Measurements from ENCODE around the gene ITPRIPL2. TPM values are rescaled to one million over a fixed set of nuclear protein-coding genes. Genes with fewer than 3 reads are reported as not detected.

Gene ITPRIPL2
- polyA plus RNA-seq, 5 donors: 21.1 to 31.5 (median 25.1) TPM

DNA sequence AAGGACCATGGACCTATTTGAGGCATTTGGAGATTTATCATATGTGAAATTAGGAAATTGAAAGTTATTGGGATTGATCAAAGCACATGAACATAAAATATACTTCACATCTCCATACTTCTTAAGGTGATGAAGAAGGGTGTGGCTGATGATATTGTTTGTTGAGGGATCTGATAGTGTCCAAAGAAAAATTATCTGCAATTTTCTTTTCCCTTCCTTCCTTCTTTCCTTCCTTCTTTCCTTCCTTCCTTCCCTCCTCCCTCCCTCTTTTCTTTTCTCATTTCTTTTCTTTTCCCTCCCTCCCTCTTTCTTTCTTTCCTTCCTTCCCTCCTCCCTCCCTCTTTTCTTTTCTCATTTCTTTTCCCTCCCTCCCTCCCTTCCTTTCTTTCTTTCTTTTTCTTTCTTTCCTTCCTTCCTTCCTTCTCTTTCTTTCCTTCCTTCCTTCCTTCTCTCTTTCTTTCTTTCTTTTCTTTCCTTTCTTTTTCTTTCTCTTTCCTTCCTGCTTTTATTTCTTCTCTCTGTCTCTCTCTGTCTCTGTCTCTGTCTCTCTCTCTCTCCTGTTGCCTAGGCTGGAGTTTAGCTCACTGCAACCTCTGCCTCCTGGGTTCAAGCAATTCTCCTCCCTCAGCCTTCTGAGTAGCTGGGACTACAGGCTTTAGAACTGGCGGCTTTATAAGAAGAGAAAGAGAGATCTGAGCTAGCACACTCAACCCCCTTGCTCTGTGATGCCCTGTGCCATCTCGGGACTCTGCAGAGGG, 20.9 kb upstream of the ITPRIPL2 start:
- DNase-seq: no peak

GRCh38 chr16:19093631-19094541, 19.9 kb upstream of the ITPRIPL2 start:
- no peak for DNase-seq

DNA sequence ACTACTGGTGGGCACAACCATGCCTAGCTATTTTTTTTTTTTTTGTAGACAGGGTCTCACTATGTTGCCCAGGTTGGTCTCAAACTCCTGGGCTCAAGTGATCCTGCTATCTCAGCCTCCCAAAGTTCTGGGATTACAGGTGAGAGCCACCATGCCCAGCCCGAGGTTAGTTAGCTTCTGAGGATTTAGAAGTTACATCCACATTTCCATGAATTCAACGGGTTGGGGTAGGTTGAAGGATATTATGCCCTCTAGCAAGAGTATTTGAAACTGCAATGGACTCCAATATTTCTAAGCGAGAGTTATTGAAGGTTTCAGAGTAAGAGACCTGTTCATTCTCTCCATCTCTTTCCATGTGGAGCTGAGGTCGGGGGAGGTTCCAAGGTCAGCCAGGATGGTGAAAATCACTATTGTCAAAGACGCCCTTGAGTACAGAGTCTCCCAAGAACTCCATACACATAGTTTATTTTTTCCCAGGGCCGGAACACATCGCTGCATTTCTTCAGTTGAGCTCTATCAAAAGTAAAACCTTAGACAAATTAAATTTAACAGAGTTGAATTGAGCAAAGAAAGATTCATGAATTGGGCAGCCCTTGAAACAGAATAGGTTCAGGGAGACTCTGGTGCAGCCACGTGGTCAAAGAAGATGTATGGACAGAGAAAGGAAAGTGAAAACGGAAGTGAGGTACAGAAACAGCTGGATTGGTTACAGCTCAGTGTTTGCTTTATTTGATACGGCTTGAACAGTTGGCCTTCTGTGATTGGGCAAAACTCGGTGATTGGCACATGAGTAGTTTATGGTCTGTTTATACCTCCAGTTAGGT, 19.0 kb upstream of the ITPRIPL2 start:
- no peak for DNase-seq

GRCh38 chr16:19095654-19096053, 18.1 kb upstream of the ITPRIPL2 start:
- DNase-seq: no peak

GRCh38 chr16:19098173-19098572, 15.6 kb upstream of the ITPRIPL2 start:
- no peak for DNase-seq

DNA sequence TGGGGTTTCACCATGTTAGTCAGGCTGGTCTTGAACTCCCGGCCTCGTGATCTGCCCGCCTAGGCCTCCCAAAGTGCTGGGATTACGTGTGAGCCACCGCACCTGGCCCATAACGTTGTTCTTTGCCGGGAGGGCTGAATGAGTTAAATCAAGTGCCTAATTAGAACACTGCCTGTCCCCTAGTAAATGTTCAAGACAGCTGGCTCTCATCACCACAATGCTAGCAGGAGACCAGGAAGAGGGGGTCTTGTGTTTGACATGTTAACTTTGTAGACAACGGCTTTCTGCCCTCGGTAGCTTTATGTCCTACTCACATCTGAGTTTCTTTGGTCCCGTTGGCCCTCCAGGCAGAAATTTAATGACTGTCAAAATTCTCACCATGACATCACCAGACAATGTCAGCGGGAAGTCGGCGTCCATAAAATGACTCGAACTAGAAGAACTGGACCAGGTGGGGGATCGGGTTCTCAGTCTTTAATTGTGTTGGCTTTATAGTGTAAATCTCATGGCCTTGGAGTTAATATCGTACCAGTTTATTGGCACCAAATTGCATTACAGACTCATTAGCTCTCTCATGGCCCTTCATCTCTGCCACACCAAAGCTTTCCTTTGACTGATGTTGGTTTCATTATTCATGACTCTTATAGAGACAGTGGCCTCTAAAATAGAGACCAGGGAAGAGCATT, 11.4 kb upstream of the ITPRIPL2 start:
- DNase-seq: no peak

DNA sequence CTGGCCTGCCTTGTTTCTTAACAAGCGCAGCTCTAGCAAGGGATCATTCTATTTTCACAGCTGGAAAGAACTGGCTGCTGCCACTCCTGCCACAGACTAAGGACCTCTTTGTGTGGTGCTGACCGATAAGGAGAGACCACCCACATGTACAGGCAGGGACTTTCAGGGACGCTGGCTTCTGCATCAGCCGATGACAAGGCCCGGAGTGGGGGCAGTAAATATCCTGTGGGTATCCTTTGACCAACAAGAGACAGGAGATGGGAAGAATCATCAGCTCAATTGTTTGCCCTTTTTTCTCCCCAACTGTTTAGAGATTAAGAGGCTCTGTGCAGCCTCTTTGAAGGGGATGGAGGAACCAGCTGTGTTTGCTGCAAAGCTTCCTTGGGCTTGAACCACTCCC, 9.2 kb upstream of the ITPRIPL2 start:
- DNase-seq: no peak

DNA sequence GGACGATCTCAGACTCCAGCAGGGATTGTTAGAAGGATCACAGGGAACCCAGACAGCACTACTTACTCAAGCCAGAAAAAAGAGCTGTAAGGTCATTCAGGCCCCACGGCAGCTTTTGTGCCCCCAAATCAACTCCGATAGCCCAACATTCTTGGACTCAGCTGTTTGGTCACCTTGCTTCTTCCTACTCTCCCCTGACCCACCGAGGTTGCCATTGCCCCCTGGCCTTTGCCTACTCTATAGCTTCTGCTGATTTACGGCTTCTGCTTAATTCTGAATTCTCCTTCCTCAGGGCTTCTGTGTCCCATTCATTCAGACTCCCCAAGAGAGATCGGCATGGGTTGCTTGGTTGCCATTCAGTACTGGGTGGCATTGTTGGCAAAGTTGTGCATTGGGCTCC, 8.6 kb upstream of the ITPRIPL2 start:
- no peak for DNase-seq

GRCh38 chr16:19105891-19106624, 7.7 kb upstream of the ITPRIPL2 start:
- no peak for DNase-seq

- no peak for DNase-seq
Measured at GRCh38 chr16:19106625-19107020, 7.1 kb upstream of the ITPRIPL2 start.

DNA sequence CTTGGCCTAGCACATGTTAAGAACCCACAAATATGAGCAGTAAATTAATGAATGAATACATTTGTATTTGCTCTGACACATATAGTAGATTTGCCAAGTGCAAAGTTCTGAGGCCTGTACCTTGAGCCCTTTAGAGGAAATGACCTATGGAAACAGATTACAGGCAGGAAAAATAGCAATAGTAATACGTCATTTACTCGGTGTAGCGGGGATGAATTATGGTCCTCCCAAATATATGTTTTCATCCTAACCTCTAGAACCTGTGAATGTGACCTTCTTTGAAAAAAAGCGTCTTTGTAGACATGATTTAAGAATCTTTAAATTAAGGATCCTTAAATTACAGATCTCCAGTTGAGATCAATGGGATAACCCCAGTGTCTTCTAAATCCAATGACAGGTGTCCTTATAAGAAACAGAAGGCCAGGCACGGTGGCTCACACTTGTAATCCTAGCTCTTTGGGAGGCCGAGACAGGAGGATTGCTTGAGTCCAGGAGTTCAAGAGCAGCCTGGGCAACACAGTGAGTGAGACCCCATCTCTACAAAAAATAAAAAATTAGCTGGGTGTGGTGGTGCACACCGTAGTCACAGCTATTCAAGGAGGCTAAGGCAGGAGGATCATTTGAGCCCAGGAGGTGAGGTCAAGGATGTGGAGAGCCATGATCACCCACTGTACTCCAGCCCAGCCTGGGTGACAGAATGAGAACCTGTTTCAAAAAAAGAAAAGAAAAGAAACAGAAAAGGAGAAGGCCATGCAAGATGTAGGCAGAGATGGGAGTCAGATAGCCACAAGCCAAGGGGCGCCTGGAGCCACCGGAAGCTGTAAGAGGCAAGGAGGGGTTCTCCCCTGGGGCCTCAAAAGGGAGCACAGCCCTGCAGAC, 5.1 kb upstream of the ITPRIPL2 start:
- DNase-seq: no peak

DNA sequence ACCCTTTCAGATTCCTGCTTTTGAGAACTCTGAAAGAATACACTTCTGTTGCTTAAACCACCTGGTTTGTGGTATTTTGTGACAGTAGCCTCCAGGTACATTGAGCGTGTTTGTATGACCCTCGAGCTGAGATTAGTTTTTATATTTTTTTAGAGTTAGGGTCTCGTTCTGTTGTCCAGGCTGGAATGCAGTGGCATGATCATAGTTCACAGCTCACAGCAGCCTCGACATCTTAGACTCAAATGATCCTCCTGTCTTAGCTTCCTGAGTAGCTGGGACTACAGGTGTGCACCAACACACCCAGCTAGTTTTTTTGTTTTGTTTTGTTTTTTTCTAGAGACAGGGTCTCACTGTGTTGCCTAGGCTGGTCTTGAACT, 4.5 kb upstream of the ITPRIPL2 start:
- DNase-seq: no peak

GRCh38 chr16:19110537-19111360, 3.0 kb upstream of the ITPRIPL2 start:
- DNase-seq: no peak

DNA sequence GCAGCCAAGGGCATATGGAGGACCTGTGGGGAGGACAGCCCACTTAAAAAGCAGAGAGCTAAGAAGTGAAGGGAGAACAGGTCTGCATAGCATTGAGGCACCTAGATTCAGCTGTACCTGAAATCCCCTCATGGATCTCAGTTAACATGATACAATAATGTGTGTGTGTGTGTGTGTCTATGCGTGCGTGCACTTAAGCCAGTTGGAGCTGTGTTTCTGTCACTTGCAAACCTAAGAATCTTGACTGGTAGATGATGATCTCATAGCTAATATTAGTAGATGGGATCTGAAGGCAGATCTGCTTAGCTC, 1.7 kb upstream of the ITPRIPL2 start:
- DNase-seq: no peak

DNA sequence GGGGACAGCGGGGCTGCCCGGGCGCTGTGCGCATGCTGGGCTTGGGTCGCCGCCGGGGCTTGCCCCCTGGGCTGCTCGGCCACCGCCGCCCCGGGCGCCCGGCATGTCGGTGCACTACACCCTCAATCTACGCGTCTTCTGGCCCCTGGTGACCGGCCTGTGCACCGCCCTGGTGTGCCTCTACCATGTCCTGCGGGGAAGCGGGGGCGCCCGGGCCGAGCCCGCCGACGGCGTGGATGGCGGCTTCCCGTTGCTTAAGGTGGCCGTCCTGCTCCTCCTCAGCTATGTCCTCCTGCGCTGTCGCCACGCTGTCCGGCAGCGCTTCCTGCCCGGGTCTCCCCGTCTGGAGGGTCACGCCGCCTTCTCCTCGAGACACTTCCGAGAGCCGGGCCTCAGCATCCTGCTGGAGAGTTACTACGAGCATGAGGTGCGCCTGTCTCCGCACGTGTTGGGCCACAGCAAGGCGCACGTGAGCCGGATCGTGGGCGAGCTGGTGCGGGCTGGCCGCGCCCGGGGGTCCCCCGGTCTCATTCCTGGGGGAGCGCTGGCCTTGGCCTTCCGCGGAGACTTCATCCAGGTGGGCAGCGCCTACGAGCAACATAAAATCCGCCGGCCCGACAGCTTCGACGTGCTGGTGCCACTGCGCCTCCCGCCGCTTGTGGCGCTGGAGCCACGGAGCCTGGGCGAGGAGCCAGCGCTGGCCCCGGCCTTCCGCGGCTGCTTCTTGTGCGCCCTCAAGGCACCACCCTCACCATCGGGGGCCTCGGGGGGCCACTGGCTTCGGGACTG, 789 bp downstream of the ITPRIPL2 start:
- DNase-seq: peak; percentile 66 to 72

- no peak for DNase-seq
Measured at GRCh38 chr16:19115148-19116021, 1.6 kb downstream of the ITPRIPL2 start.

Data from right lung (tissue), 5 donors.